IMR-90 (cell line): Measurements from ENCODE around the gene DCAF10.

Source experiments
- RAD21 ChIP-seq: IDR thresholded peaks from 2 replicates; pipeline ENCODE4 v1.6.1; 2012; ENCODE audit warnings: low read length, improper control_type of control experiment
- RCOR1 ChIP-seq: IDR thresholded peaks from 2 replicates; pipeline ENCODE4 v1.6.1; 2012; ENCODE audit warnings: mild to moderate bottlenecking, low read length, improper control_type of control experiment; ENCODE audit not compliant: insufficient replicate concordance
- TF ChIP-seq, protein P1 (sequence below): conservative IDR thresholded peaks from 2 replicates; pipeline ENCODE4 v1.5.1; 2012; ENCODE audit warnings: mild to moderate bottlenecking, low read depth, low read length, improper control_type of control experiment

DNA sequence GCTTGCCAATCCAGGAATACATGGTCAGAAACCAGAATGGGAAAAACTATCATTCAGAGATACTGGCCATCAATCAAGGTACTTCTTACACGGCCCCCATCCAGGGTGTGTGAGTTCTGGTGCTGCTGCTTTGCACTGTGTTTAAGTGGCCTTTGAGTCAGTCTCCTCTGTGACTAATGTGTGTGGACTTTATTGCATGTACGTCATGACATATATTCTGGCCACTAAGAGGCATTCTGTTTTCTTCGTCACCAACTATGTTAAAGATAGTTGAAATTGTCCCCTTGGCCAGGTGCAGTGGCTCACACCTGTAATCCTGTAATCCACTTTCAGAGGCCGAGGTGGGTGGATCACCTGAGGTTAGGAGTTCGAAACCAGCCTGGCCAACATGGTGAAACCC lies 24.3 kb upstream of the DCAF10 start:
- TF ChIP-seq, protein P1, sequence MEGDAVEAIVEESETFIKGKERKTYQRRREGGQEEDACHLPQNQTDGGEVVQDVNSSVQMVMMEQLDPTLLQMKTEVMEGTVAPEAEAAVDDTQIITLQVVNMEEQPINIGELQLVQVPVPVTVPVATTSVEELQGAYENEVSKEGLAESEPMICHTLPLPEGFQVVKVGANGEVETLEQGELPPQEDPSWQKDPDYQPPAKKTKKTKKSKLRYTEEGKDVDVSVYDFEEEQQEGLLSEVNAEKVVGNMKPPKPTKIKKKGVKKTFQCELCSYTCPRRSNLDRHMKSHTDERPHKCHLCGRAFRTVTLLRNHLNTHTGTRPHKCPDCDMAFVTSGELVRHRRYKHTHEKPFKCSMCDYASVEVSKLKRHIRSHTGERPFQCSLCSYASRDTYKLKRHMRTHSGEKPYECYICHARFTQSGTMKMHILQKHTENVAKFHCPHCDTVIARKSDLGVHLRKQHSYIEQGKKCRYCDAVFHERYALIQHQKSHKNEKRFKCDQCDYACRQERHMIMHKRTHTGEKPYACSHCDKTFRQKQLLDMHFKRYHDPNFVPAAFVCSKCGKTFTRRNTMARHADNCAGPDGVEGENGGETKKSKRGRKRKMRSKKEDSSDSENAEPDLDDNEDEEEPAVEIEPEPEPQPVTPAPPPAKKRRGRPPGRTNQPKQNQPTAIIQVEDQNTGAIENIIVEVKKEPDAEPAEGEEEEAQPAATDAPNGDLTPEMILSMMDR: no peak
- peak; percentile 53 for TF ChIP-seq RCOR1
- TF ChIP-seq RAD21: no peak
